Measurements from ENCODE around the gene JAM3.
A peak's percentile ranks its signal among the peaks of the same experiment; 100 is the strongest.
"Not testable (repeated sequence)": the region's sequence is repeated elsewhere in the genome, so short reads cannot be mapped to it uniquely, and the experiment has no call there.

The JAM3 gene

GRCh38 chr11:134151083-134151747 is 82.3 kb downstream of the JAM3 start:
- DNase-seq, result no peak

DNA sequence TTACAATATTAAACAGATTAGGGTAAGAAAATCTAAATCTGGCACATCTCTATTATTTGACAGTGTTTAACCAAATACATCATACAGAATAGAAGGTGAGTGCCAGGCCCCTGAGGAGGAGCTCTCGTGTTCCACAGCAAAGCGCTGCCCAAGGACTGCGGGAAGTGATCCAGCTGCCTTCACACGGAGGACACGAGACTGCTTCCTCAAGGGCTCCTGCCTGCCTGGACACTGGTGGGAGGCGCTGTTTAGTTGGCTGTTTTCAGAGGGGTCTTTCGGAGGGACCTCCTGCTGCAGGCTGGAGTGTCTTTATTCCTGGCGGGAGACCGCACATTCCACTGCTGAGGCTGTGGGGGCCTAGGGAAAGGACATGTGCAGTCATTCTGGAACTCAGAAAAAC is 83.8 kb downstream of the JAM3 start:
- DNase-seq, result no peak

DNA sequence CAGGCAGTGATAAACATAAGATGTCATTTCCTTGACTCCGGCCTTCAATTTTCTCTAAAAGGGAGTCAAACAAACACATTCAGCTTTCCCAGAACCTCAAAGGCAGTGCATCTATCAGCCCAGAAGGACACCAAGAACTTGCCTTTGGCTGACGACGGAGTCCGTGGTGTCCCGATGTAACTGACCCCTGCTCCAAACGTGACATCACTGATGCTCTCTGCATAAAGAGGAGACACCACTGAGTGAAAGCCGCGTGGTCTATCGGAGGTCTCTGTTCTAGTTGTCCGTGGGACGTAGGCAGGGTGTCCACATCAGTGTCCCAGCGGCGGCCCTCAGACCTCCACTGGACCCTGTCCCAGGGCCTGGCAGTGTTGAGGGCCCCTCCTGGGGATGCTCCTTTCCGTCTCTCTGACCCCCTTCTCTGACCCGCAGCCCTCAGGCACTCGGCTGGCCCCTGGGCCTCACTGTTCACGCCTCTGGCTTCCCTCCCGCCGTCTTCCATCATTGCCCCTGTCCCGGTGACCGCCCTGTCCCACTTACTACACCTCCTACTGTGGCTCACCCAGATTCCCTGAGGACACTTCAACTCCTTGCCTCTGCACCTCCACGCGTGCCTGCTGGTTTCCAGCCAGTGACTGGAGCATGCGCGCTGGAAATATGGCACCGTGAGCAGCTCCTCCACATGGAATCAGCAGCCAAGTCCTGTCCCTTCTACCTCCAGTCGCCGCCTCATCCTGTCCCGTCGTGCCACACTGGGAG is 84.5 kb downstream of the JAM3 start:
- no peak for DNase-seq

- DNase-seq, result no peak
Observed at GRCh38 chr11:134154441-134154840, 85.6 kb downstream of the JAM3 start.

- DNase-seq, result no peak
Observed at GRCh38 chr11:134155456-134155855, 86.6 kb downstream of the JAM3 start.

GRCh38 chr11:134155946-134156865 is 87.3 kb downstream of the JAM3 start:
- no peak for DNase-seq

DNA sequence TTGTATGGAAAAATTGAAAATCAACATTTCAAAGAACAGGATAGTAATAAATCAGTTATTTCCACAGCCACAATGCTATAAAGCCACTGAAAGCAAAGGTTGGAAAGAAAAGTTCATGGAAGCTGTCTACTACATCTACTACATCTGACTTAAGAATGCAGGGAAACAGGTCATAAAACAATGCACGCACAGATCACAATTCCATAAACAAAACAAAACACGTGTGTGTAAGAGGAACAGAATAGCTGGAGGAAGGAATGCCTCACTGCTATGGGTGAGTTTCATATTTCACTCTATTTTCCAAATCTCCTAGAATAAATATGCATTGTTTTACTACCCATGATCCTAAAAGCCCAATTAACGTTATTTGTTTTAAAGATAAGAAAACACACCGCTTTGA is 88.6 kb downstream of the JAM3 start:
- DNase-seq, result no peak

- no peak for DNase-seq
Observed at GRCh38 chr11:134158023-134158422, 89.2 kb downstream of the JAM3 start.

GRCh38 chr11:134159652-134160051 is 90.8 kb downstream of the JAM3 start:
- no peak for DNase-seq

DNA sequence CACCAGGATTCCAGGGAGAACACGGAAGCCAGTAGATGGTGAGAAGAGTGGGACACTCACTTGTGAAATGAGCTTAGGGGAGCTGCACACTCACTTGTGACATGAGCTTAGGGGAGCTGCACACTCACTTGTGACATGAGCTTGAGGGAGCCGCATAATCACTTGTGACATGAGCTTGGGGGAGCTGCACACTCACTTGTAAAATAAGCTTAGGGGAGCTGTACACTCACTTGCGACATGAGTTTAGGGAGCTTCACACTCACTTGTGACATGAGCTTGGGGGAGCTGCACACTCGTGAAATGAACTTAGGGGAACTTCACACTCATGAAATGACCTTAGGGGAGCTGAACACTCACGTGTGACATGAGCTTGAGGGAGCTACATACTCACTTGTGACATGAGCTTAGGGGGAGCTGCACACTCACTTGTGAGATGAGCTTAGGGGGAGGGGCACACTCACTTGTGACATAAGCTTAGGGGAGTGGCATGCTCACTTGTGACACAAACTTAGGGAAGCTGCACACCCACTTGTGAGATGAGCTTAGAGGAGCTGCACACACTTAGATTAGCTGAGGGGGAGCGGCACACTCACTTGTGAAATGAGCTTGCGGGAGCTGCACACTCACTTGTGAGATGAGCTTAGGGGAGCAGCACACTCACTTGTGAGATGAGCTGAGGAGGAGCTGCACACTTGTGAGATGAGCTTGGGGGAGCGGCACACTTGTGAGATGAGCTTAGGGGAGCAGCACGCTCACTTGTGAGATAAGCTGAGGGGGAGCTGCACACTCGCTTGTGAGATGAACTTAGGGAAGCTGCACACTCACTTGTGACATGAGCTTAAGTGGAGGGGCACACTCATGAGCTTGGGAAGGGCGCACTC is 95.9 kb downstream of the JAM3 start:
- DNase-seq, result no peak

GRCh38 chr11:134170177-134170918 is 101.5 kb downstream of the JAM3 start:
- no peak for DNase-seq

DNA sequence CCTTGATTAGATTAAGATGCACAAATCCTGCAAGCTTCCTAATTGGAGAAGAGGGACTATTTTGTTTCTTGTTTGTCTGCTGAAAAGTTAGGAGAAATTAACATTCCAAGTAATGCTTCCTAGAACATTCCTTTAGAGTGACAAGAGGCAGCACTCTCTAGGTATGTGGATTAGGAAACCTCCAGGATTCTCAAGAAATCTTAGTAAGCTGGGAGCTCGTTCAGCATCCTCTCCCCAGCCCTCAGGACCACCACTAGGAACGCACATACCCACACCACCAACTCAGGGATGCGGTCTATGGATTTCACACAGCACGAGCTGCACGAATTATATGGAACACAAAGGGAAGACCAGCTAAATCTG is 102.0 kb downstream of the JAM3 start:
- no peak for DNase-seq

DNA sequence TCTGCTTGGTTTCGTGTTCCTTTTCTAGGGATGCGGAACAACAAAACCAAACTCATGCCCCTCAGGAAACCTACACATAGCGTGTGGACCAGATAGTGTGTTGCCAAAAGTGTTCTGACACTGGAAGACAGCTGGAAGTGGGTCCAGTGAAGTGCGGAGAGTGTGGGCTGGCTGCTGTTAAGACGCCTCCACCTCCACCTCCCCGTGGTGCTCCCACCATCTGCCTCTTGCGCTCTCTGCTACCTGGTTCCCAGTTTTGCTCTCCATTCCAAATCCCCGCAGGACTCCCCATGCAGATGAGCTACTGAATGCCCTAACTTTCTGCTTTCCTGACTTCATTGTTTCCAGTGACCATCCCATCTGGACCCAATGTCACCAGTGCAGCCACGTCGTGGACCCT is 103.1 kb downstream of the JAM3 start:
- DNase-seq, result no peak

DNA sequence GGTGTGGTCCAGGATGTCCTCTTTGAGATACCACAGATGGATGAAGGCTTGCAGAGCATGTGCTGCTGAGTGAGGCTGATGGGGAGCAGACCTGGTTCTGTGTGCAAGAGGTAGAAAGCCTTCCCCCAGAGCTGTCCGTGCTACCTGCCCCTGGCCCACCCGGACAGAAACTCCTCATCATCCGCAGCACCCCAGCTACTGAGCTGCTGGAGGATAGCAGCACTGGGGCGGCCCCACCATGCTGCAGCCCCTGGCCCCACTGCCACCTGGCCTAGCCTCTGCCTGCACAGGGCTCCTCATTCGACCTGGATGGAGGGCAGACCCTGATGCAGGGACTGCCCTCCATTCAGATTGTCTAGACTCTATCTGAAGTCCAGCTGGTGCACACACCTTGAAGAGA is 104.4 kb downstream of the JAM3 start:
- no peak for DNase-seq

- DNase-seq, result no peak
Observed at GRCh38 chr11:134176284-134176683, 107.4 kb downstream of the JAM3 start.

GRCh38 chr11:134178032-134178674 is 109.3 kb downstream of the JAM3 start:
- no peak for DNase-seq

- DNase-seq, result no peak
Observed at GRCh38 chr11:134181707-134182106, 112.8 kb downstream of the JAM3 start.

DNA sequence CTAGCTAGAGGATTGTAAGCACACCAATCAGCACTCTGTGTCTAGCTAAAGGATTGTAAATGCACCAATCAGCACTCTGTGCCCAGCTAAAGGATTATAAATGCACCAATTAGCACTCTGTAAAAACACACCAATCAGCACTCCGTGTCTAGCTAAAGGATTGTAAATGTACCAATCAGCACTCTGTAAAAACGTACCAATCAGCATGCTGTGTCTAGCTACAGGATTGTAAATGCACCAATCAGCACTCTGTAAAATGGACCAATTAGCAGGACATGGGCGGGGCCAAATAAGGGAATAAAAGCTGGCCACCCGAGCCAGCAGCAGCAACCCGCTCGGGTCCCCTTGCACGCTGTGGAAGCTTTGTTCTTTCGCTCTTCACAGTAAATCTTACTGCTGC is 119.2 kb downstream of the JAM3 start:
- not testable (repeated sequence) for DNase-seq

- peak; percentile 11 for DNase-seq
Observed at GRCh38 chr11:134196756-134197155, 127.9 kb downstream of the JAM3 start.

DNA sequence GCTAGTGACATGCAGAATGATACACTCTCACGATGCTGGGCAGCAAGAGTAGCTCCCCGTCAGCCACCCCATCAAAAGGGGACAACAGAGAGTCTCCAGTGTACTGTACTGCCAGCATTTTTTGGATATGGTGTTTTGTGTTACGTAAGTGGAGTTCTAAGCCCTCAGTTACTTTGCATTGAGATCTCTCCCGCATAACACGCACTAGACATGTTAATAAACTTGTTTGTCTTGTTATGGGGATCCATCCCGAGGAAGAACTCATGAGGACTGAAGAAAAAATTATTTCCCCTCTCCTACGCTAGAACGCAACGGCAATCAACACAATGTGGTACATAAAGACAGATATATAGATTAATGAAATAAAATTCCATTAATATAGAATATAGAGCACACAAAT is 130.7 kb downstream of the JAM3 start:
- DNase-seq, result no peak

DNA sequence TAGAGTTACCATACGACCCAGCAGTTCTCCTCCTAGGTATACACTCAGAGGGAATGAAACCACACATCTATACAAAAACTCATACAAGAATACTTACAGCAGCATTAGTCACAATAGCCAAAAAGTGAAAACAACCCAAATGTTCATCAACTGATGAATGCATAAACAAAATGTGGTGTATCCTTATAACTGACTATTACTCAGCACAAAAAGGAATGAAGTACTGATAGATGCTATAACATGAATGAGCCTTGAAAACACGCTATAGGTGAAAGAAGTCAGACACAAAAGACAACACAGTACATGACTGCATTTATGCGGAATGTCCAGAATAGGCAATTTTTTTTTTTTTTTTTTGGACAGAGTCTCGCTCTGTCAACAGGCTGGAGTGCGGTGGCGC is 131.8 kb downstream of the JAM3 start:
- no peak for DNase-seq
